GM19468 (cell line): ENCODE measurements around the gene HAAO.

Experiments
- ATAC-seq: cut with Tn5 transposase; IDR thresholded peaks from one replicate; pipeline ENCODE4 v1.9.1; 2021; ENCODE audit warnings: mild to moderate bottlenecking, moderate library complexity, moderate number of reproducible peaks; ENCODE audit not compliant: unreplicated experiment; ENCODE audit errors: extremely low read depth

Gene HAAO

DNA sequence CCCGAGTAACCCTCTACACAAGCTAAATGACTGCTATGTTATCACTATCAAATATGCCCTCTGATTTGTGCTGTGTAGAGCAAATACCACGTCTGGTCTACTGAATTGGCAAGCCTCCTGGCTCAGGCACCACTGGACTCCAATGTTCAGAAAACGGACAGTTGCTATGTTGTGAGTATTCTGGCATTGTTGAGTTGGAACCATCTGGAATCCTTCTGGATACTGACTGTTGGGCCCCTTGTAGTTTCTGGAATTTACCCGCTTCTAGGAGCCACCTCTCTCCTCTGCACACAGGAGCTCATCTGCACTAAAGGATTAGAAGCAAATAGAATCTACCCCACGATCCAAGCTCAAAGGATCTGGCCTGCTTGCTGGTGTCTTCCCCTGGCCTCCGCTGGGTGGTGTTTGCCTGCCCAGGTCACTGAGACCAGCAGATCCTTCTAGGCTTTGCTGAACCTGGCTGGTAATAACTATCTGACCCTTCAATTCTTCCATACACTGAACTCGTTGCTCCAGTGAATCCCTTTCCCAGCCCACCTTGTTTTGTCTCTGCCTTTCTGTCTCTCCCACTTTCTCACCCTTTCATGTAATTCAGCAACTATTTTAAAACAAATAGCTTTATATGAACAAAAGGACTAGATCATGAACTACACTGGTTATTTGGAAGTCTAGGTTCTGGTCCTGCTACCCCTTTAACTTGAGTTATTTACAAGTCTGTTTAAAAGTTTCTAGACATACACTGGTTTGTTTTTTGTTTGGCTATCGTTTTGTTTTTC is 2.1 kb upstream of the HAAO start:
- no peak for ATAC-seq

DNA sequence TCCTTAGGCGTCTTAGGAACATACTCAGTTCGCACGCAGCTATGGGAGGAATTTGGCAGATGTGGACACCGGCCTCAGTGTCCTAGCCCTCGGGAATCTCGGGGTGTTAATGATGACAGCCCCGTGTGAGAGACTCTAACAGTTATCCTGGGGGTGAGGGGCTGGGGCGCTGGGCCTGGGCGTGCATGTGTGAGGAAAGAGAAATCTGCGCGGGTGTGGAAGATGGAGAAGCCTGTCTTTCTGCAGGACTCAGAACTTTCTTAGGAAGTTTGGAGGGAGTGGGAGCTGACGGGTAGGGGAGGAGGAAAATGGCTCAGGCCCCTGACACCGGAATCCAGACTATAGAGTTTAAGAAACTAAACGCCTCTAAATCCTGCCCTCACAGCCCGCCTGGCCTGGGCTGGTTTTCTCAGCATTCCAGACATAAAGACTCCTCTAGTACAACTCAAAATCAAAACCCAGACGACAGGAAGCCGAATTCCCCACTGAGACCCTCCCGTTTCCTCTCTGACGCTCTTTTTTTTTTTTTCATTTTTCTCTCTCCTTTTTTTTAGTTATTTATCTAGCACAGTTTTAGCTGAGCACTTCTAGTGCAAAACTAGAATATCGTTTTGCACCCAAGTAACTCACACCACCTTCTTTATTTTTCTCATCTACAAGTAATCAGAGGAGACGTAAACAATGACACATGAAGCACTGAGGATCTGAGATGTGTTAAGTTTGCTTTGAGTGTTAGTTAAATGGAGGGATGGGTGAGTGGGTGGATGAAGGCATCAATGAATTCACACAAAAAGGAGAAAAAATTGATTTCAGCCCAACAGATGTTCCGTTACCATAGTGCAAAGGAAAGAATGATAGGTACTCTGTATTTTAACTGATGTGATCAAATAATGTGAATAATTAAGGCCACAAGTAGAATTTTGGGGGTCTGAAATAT is 1.2 kb upstream of the HAAO start:
- ATAC-seq: no peak

GRCh38 chr2:42792087-42792582 is 248 bp downstream of the HAAO start:
- no peak for ATAC-seq

DNA sequence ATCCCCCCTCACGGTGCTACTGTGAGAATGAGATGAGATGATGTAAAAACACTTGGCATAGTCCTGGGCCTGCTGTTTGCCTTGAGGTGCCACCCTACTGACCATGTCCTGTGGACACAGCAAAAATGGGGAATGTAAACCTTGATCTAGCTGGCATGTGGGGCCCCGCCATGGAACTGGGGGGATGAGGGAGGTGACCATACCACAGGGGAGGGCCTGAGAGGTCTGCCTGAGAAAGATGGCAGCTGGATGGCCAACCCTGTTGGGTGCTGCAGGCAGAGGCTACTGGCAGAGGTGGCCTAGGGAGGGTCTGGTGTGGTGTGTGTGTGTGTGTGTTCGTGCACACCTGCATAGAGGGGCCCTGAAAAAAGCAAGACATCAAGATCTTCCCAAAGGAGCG is 777 bp downstream of the HAAO start:
- ATAC-seq: no peak

- ATAC-seq: no peak
Observed at GRCh38 chr2:42789751-42790150, 2.6 kb downstream of the HAAO start.

GRCh38 chr2:42788882-42789281 is 3.5 kb downstream of the HAAO start:
- no peak for ATAC-seq

GRCh38 chr2:42788478-42788793 is 3.9 kb downstream of the HAAO start:
- ATAC-seq: no peak

- no peak for ATAC-seq
Observed at GRCh38 chr2:42787788-42788477, 4.5 kb downstream of the HAAO start.

DNA sequence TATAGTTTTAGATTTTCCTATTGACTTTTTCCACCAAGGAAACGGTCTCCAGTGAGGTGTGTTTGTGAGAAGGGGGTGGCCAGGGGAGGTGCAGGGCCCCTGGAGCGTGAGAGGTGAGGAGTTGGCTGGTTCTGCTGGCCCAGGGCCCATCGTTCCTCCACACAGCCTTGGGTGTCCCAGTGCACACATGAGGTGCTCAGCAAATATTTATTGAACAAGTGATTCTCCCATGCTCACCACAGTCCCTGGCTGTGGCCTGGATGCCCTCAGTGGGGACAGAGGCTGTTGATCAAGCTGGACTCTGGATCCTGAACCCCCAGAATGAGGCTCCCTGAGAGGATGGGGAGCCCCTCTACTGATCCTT is 5.0 kb downstream of the HAAO start:
- no peak for ATAC-seq

DNA sequence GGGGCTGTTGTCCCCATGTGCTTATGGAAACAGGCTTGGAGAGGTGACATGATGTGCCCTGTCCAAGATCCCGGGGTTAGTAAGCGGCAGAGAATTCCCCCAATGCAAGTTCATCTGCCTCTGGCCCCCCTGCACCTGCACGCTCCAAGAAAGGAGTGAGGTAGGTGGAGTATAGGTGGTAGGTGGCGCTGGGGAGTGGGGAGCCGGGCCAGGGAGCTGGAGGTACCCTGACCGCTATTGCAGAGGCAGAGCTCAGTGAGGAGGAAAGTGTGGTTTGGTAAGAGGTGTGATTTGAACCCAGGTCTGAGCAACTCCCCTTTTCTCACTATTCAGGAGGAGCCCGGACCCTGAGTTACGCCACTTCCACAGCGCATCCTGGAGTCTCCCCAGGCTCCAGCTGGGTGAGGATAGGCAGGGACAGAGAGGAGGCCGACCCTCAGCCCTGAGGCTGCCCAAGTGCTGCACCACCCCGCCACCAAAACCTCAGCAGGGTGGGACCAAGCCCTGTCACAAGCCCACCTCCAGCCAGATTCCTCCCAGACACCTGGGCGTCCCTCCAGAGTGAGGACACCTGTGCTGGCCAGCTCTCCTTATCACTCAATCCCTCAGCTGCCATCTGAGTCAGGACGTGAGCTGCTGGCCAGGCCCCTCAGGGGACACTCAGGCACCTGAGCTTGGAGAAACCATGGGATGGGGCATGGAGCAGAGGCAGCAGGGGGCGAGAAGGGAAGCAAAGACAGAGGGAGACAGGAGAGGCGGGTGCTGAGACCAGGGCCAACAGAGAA is 5.6 kb downstream of the HAAO start:
- no peak for ATAC-seq

GRCh38 chr2:42784204-42784880 is 8.0 kb downstream of the HAAO start:
- no peak for ATAC-seq

GRCh38 chr2:42783511-42783910 is 8.9 kb downstream of the HAAO start:
- ATAC-seq: no peak

DNA sequence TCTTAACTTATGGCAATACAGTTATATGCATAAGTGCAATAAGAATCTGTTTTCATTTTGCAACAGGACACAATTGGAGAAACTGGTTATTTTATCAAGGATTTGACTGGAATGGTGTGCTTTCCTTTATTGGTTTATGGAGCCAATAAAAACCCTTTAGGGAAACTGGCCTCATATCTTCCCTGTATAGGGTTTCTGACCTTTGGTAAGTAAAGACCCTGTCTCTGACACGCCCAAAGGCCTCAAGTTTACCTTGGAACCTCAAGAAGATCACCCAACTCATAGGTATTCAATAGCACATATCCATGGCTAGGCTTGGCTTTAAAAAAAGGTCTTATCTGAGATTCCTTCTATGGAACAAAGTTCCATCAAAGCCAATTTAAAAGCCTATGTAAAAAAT is 11.2 kb downstream of the HAAO start:
- ATAC-seq: no peak

GRCh38 chr2:42777883-42778805 is 14.2 kb downstream of the HAAO start:
- ATAC-seq: no peak

- no peak for ATAC-seq
Observed at GRCh38 chr2:42775810-42776209, 16.6 kb downstream of the HAAO start.

GRCh38 chr2:42775186-42775585 is 17.2 kb downstream of the HAAO start:
- ATAC-seq: no peak

DNA sequence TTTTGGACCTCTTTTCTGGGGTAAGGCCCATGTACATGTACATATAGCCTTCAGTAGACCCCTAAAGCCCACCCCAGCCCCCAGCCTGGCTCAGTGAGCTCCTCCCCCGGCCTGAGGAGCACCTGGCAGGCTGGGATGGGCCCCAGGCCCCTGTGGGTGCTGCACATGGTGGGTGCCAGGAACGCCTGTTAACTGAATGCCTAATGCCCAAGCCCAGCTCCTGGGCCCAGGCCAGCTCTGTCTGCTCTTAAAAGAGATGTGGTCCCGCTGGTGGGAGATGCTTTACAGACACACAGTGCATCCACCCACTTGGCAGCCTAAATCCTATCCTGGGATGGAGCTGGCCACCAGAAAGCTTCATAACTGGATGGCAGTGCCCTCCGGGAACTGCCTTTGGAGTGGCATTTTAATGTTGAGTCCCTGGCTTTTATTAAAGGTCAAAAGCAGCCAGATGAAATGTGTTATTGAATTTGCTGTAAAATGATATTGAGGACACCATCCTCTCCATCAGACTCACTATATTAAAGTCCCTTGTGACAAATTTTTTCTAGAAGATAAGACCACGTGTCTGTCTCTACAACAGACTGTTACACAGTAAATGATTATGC is 20.7 kb downstream of the HAAO start:
- ATAC-seq: no peak
